Measurements from ENCODE around the gene ANO9.
"Not testable (repeated sequence)": the region's sequence is repeated elsewhere in the genome, so short reads cannot be mapped to it uniquely, and the experiment has no call there.

Gene ANO9

GRCh38 chr11:404551-405264 lies 37.1 kb downstream of the ANO9 start:
- H3K9ac ChIP-seq (ENCODE audit: low read length): no peak overlapping the region
- H3K27ac ChIP-seq (ENCODE audit: low read depth, low read length): no peak overlapping the region
- no peak overlapping the region for H2BK12ac ChIP-seq (ENCODE audit: low read length)
- no peak overlapping the region for H2BK5ac ChIP-seq (ENCODE audit: low read depth, low read length, poor library complexity)
- no peaks in the 10 kb centered on the region for H3K27me3 ChIP-seq (ENCODE audit: insufficient read depth, low read length)
- H3K4me3 ChIP-seq (ENCODE audit: low read depth, low read length): no peak overlapping the region
- H2AK5ac ChIP-seq (ENCODE audit: low read length): no peak overlapping the region
- no peak overlapping the region for H4K8ac ChIP-seq (ENCODE audit: low read depth, low read length)
- H3K23ac ChIP-seq (ENCODE audit: low read length): no peak overlapping the region
- H3K36me3 ChIP-seq (ENCODE audit: control insufficient read depth in 1 of 2, insufficient read depth in 2 of 2, low read length in 2 of 2): peaks cover 37 to 40% of the 10 kb centered on the region in 2 experiments
- H3K18ac ChIP-seq (ENCODE audit: low read length): no peak overlapping the region
- no peak for DNase-seq
- H3K4me1 ChIP-seq (ENCODE audit: control insufficient read depth in 1 of 2, insufficient read depth in 2 of 2, low read length in 2 of 2): peaks cover 10 to 11% of the 10 kb centered on the region in 2 experiments
- H4K91ac ChIP-seq (ENCODE audit: low read depth, low read length): no peak overlapping the region
- H3K79me2 ChIP-seq (ENCODE audit: control insufficient read depth, insufficient read depth, low read length, poor library complexity): peaks cover 3% of the 10 kb centered on the region
- no peak overlapping the region for H4K12ac ChIP-seq (ENCODE audit: low read depth, low read length)
- H3K79me1 ChIP-seq (ENCODE audit: low read length): peaks cover 4% of the 10 kb centered on the region
- H3K4ac ChIP-seq (ENCODE audit: low read depth, low read length): no peak overlapping the region
- H3K9me3 ChIP-seq (ENCODE audit: insufficient read depth, low read depth, low read length): peaks cover 7% of the 10 kb centered on the region
- no peak overlapping the region for H3K14ac ChIP-seq (ENCODE audit: low read length)
- H2BK120ac ChIP-seq (ENCODE audit: insufficient read depth, low read length, poor library complexity): no peak overlapping the region
- H2AFZ ChIP-seq (ENCODE audit: insufficient read depth, low read length, poor library complexity): no peak overlapping the region
- no CpG with 5 or more reads among the region's 14 CpGs for WGBS (ENCODE audit: extremely low coverage, insufficient coverage, insufficient read length)
- H3K4me2 ChIP-seq (ENCODE audit: low read length): no peak overlapping the region

GRCh38 chr11:403761-404431 lies 37.9 kb downstream of the ANO9 start:
- Histone ChIP-seq H3K4me2 (ENCODE audit: low read length) (no peak overlapping the region), H2BK12ac (ENCODE audit: low read length) (no peak overlapping the region), H3K4me1 (ENCODE audit: control insufficient read depth in 1 of 2, insufficient read depth in 2 of 2, low read length in 2 of 2) (peaks cover 7 to 8% of the 10 kb centered on the region in 2 experiments), H2BK120ac (ENCODE audit: insufficient read depth, low read length, poor library complexity) (no peak overlapping the region), H3K14ac (ENCODE audit: low read length) (no peak overlapping the region), H2AFZ (ENCODE audit: insufficient read depth, low read length, poor library complexity) (no peak overlapping the region), H3K36me3 (ENCODE audit: control insufficient read depth in 1 of 2, insufficient read depth in 2 of 2, low read length in 2 of 2) (peaks cover 42 to 45% of the 10 kb centered on the region in 2 experiments), H2AK5ac (ENCODE audit: low read length) (no peak overlapping the region), H3K4me3 (ENCODE audit: low read depth, low read length) (no peak overlapping the region), H3K18ac (ENCODE audit: low read length) (no peak overlapping the region), H3K4ac (ENCODE audit: low read depth, low read length) (no peak overlapping the region), H3K79me2 (ENCODE audit: control insufficient read depth, insufficient read depth, low read length, poor library complexity) (peaks cover 3% of the 10 kb centered on the region), H4K91ac (ENCODE audit: low read depth, low read length) (no peak overlapping the region), H3K79me1 (ENCODE audit: low read length) (peaks cover 4% of the 10 kb centered on the region), H4K12ac (ENCODE audit: low read depth, low read length) (no peak overlapping the region), H3K23ac (ENCODE audit: low read length) (no peak overlapping the region), H4K8ac (ENCODE audit: low read depth, low read length) (no peak overlapping the region), H3K9ac (ENCODE audit: low read length) (no peak overlapping the region), H2BK5ac (ENCODE audit: low read depth, low read length, poor library complexity) (no peak overlapping the region), H3K27me3 (ENCODE audit: insufficient read depth, low read length) (no peaks in the 10 kb centered on the region), H3K27ac (ENCODE audit: low read depth, low read length) (no peak overlapping the region), H3K9me3 (ENCODE audit: insufficient read depth, low read depth, low read length) (peaks cover 10% of the 10 kb centered on the region)
- no CpG with 5 or more reads among the region's 27 CpGs for WGBS (ENCODE audit: extremely low coverage, insufficient coverage, insufficient read length)
- no peak for DNase-seq

- Histone ChIP-seq H3K79me2 (ENCODE audit: control insufficient read depth, insufficient read depth, low read length, poor library complexity) (peaks cover 3% of the 10 kb centered on the region), H3K18ac (ENCODE audit: low read length) (no peak overlapping the region), H3K27ac (ENCODE audit: low read depth, low read length) (no peak overlapping the region), H3K23ac (ENCODE audit: low read length) (no peak overlapping the region), H3K14ac (ENCODE audit: low read length) (no peak overlapping the region), H2AK5ac (ENCODE audit: low read length) (no peak overlapping the region), H3K4me2 (ENCODE audit: low read length) (no peak overlapping the region), H2AFZ (ENCODE audit: insufficient read depth, low read length, poor library complexity) (no peak overlapping the region), H3K36me3 (ENCODE audit: control insufficient read depth in 1 of 2, insufficient read depth in 2 of 2, low read length in 2 of 2) (peaks cover 48 to 51% of the 10 kb centered on the region in 2 experiments), H3K4me3 (ENCODE audit: low read depth, low read length) (no peak overlapping the region), H3K9me3 (ENCODE audit: insufficient read depth, low read depth, low read length) (peaks cover 13% of the 10 kb centered on the region), H2BK12ac (ENCODE audit: low read length) (no peak overlapping the region), H2BK5ac (ENCODE audit: low read depth, low read length, poor library complexity) (no peak overlapping the region), H4K8ac (ENCODE audit: low read depth, low read length) (no peak overlapping the region), H3K79me1 (ENCODE audit: low read length) (peaks cover 4% of the 10 kb centered on the region), H3K4ac (ENCODE audit: low read depth, low read length) (no peak overlapping the region), H2BK120ac (ENCODE audit: insufficient read depth, low read length, poor library complexity) (no peak overlapping the region), H3K27me3 (ENCODE audit: insufficient read depth, low read length) (no peaks in the 10 kb centered on the region), H4K91ac (ENCODE audit: low read depth, low read length) (no peak overlapping the region), H4K12ac (ENCODE audit: low read depth, low read length) (no peak overlapping the region), H3K4me1 (ENCODE audit: control insufficient read depth in 1 of 2, insufficient read depth in 2 of 2, low read length in 2 of 2) (peaks cover 7 to 8% of the 10 kb centered on the region in 2 experiments), H3K9ac (ENCODE audit: low read length) (no peak overlapping the region)
- no peak for DNase-seq
- no CpG with 5 or more reads among the region's 55 CpGs for WGBS (ENCODE audit: extremely low coverage, insufficient coverage, insufficient read length)
These were observed 38.6 kb downstream of the ANO9 start for GRCh38 chr11:403021-403760.

GRCh38 chr11:401196-401595 lies 40.6 kb downstream of the ANO9 start:
- Histone ChIP-seq H3K9me3 (ENCODE audit: insufficient read depth, low read depth, low read length) (peaks cover 19% of the 10 kb centered on the region), H3K36me3 (ENCODE audit: control insufficient read depth in 1 of 2, insufficient read depth in 2 of 2, low read length in 2 of 2) (peaks cover 63 to 65% of the 10 kb centered on the region in 2 experiments)
- not testable (repeated sequence) for DNase-seq; H4K8ac ChIP-seq (ENCODE audit: low read depth, low read length); H3K27ac ChIP-seq (ENCODE audit: low read depth, low read length); H4K91ac ChIP-seq (ENCODE audit: low read depth, low read length); H3K79me2 ChIP-seq (ENCODE audit: control insufficient read depth, insufficient read depth, low read length, poor library complexity); H4K12ac ChIP-seq (ENCODE audit: low read depth, low read length); H2BK12ac ChIP-seq (ENCODE audit: low read length); H2AFZ ChIP-seq (ENCODE audit: insufficient read depth, low read length, poor library complexity); H2BK5ac ChIP-seq (ENCODE audit: low read depth, low read length, poor library complexity); H3K23ac ChIP-seq (ENCODE audit: low read length); H3K79me1 ChIP-seq (ENCODE audit: low read length); H3K18ac ChIP-seq (ENCODE audit: low read length); H3K4me2 ChIP-seq (ENCODE audit: low read length); H3K4ac ChIP-seq (ENCODE audit: low read depth, low read length); H3K4me1 ChIP-seq (ENCODE audit: control insufficient read depth in 1 of 2, insufficient read depth in 2 of 2, low read length in 2 of 2); H3K27me3 ChIP-seq (ENCODE audit: insufficient read depth, low read length); H3K4me3 ChIP-seq (ENCODE audit: low read depth, low read length); H2BK120ac ChIP-seq (ENCODE audit: insufficient read depth, low read length, poor library complexity); H3K9ac ChIP-seq (ENCODE audit: low read length); H3K14ac ChIP-seq (ENCODE audit: low read length); H2AK5ac ChIP-seq (ENCODE audit: low read length)
- WGBS (ENCODE audit: extremely low coverage, insufficient coverage, insufficient read length): no CpG with 5 or more reads among the region's 52 CpGs
